GM23248 (cell line): ENCODE measurements around the gene AFAP1.

Experiments
- EZH2 ChIP-seq: fragments of 200-600 bp; sonication (generic); IDR thresholded peaks from 2 replicates; pipeline ENCODE4 v1.6.1; 2018; ENCODE audit warnings: antibody characterized with exemption, mild to moderate bottlenecking; ENCODE audit not compliant: insufficient read depth, poor library complexity, severe bottlenecking
- EZH2phosphoT487 ChIP-seq: fragments of 200-600 bp; sonication (generic); IDR thresholded peaks from 2 replicates; pipeline ENCODE4 v1.6.1; 2018; ENCODE audit warnings: antibody characterized with exemption, moderate library complexity, mild to moderate bottlenecking, low read depth; ENCODE audit not compliant: insufficient read depth

DNA sequence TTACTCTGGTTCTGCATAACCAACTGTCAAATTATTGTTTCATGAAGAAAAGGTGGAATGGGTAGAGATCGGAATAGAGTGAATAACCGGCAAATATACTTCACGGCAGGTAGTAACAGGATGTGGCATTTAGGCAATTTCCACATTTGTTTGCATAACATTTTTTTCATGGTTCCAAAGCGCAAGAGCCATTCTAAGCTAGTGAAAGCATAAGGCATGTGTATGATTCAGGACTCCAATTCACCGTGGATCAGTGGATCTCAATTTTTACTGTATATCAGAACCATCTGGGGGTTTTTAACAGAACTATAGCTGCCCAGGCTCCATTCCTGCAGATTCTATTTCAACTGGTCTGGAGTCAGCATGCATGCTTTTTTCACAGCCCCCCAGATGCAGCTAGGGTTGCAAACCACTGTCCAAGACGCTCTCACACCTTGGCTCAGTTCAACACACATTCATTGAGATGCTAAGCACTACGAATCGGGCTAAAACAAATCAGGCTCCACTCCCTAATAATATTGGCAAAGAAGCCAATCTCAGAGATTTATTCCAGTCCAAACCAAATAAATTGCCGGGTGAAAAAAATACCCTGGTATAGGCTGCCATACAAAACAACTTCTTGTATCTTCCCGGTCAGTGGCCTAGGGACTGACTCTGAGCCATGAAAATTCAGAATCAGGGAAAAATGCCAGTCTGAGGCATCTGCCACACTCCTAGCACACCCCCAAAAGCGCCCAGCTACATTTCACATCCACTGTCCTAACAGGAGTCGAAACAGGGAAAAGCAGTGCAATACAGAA, 30.0 kb downstream of the AFAP1 start:
- TF ChIP-seq EZH2phosphoT487: no peak
- no peak for TF ChIP-seq EZH2
